Skeletal muscle cell (primary cell): Measurements from ENCODE around the gene STOX1.
A peak's percentile ranks its signal among the peaks of the same experiment; 100 is the strongest.
"Not testable (repeated sequence)": the region's sequence is repeated elsewhere in the genome, so short reads cannot be mapped to it uniquely, and the experiment has no call there.

ENCODE experiments used
- DNase-seq: peaks from one replicate; pipeline ENCODE4 v3.0.0-alpha.2; 2010; ENCODE audit warnings: low read depth
- H3K4me3 ChIP-seq: 2 replicates; pipeline ENCODE4 v1.5.1; 2011; ENCODE audit warnings: low read depth, mild to moderate bottlenecking, control low read depth, low read length, moderate library complexity

The STOX1 gene

DNA sequence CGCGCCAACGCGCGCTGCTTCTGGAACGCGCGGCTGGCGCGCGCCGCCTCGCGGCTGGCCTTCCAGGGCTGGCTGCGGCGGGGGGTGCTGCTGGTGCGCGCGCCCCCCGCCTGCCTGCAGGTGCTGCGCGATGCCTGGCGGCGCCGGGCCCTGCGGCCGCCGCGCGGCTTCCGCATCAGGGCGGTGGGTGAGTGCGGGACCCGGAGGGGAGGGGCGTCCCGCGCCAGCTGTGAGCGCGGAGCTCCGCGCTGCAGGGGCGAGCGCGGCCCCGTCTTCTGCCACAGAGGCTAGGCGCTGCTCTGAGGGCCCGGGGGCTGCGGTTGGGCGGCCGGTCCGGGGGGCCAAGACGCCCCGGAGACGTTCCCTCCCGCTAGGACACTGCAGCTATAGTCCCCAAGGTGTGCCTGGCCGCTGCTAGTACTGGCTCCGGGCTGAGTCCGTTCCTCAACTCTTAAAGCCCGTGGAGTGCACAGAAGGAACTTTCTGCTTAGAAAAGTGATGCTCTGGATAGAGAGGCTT lies 811 bp downstream of the STOX1 start:
- H3K4me3 ChIP-seq, result peak overlapping the region; percentile 24
- not testable (repeated sequence) for DNase-seq

DNA sequence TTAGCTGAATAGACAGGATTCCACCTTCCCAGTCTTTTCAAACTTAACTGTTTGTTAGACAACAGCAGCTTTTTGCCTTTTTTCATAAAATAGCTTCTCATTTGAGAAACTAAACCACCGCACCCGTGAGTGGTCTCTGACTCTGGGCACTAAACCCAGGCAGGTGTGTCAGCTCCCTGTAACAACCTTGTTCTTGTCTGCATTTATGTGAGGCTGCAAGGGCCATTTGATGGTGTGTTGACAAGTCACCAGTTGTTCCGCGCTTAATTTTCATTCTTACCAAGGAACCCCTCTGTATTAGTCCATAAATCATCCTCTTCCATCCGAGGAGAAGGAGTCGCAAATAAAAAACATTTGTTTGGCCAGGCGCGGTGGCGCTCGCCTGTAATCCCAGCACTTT lies 1.5 kb downstream of the STOX1 start:
- no peak overlapping the region for H3K4me3 ChIP-seq
- no peak for DNase-seq

DNA sequence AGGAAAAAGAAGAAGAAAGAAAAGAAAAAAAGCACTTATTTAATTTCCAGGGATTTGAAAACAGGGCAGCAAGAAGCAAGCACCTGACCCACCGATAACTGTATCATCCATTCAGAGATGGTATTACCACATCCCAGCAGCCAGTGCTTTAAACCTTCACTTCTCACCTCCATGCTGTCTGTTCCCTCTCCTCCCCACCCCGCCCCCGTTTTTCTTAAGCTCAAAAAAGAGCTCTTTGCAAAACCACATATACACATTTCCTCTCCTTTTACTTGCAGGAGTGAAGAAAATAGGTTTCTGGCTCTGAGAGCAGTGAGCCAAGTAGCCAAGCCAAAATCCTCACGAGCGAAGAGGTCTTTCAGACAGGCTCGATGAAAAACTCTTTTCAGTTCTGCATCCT lies 2.2 kb downstream of the STOX1 start:
- no peak overlapping the region for H3K4me3 ChIP-seq
- DNase-seq, result no peak

DNA sequence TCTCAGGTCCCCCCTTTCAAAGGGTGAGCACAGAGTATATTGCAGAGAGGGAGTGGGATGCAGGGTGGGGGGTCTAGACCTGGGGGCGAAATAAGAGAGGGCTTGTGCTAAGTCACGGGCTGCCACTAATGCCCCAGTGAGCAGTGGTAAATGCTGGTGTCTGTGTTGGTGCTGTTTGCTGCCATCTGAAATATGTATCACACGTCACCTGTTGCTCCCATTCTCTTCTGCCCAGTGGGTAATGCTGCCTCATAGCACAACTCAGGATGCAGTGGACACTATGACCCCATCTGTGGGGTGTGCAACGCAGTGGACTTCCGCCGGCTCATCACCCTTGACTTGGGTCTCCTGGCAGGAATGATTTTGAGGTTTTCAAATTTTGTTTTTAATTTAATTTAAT lies 2.6 kb downstream of the STOX1 start:
- H3K4me3 ChIP-seq, result no peak overlapping the region

DNA sequence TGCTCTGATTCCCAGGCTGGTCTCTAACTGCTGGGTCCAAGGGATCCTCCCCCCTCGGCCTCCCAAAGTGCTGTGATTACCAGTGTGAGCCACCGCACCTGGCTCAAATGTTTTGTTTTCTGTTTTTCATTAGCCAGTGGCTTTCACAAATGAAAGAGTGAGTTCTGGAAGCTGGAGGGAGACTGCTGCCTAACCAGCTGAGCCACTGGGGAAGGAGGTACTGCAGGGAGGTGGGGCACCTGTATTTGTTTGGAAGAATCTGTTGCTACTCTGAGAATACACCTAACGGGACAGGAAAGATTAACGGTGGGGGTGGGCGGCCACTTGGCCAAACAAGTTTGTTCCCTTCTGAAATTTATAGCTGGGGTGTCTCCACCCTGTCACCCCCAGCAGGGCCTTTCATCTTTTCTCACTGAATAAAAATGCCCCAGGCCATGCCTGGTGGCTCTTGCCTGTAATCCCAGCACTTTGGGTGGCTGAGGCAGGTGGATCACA lies 4.7 kb downstream of the STOX1 start:
- no peak overlapping the region for H3K4me3 ChIP-seq
- DNase-seq, result no peak

More for the DNA sequence above, 2.6 kb downstream of the STOX1 start:
- no peak for DNase-seq

DNA sequence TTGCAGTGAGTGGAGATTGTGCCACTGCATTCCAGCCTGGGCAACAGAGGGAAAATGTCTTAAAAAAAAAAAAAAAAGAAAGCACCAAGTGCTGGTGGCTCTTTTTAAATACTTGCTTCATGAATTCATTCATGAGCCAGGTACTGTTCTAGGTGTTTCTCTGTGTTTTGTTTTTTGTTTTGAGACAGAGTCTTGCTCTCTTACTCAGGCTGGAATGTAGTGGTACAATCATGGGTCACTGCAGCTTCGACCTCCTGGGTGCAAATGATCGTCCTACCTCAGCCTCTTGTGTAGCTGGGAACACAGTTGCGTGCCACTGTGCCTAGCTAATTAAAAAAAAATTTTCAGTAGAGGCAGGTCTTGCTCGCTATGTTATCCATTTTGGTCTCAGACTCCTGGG lies 5.3 kb downstream of the STOX1 start:
- DNase-seq, result no peak

DNA sequence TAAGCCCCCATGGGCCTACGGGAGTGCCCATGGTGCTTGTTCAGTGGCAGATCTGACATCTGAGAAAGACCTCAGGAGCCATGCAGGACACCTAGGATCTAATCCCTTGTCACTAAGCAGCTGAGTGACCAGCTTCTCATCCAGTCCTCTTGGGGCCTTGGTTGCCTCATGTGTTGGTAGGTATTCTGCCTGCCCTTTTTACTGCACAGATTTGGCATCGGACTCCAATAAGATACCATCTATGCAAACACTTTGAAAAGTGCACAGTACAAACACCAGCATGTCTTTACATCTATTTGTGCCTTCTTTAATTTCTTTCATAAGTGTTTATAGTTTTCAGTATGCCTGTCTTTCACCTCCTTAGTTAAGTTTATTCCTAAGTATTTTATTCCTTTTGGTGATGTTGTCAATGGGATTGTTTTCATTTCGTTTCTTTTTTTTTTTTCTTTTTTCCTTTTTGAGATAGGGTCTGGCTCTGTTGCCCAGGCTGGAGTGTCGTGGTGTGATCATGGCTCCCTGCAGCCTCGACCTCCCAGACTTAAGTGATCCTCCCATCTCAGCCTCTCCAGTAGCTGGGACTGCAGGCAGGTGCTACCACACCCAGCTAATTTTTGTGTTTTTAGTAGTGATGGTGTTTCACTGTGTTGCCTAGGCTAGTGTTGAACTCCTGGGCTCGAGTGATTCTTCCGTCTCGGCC lies 10.4 kb downstream of the STOX1 start:
- DNase-seq, result no peak

More for the DNA sequence above, 5.3 kb downstream of the STOX1 start:
- H3K4me3 ChIP-seq, result no peak overlapping the region

DNA sequence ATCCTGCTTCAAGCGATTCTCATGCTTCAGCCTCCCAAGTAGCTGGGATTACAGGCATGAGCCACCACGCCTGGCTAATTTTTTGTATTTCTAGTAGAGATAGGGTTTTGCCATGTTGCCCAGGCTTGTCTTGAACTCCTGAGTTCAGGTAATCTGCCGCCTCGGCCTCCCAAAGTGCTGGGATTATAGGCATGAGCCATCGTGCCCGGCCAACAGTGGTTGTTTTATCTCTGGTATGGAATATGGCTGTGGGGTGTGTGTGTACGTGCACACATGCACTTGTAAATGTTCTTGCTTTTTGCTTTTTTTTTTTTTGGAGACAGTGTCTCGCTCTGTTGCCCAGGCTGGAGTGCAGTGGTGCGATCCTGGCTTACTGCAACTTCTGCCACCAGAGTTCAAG lies 13.3 kb downstream of the STOX1 start:
- not testable (repeated sequence) for DNase-seq, H3K4me3 ChIP-seq

More for the DNA sequence above, 10.4 kb downstream of the STOX1 start:
- H3K4me3 ChIP-seq, result no peak overlapping the region

DNA sequence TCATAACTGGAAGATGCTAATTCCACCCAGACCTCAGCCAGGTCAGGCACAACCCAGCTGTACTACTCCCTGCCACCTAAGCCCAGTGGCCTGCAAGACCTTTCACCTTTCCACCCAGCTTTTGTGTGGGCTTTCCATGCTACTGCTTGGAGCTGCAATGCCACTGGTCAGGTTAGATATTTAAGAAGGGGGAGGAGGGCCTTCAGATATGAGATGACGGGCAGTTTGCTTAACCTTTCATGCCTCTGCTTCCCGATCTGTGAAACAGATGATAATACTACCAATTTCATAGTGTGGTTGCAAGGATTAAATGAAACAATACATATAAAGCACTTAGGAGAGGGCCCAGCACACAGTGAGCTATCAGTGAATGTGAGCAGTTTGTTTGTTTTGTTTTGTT lies 20.9 kb downstream of the STOX1 start:
- no peak for DNase-seq
- H3K4me3 ChIP-seq, result no peak overlapping the region

DNA sequence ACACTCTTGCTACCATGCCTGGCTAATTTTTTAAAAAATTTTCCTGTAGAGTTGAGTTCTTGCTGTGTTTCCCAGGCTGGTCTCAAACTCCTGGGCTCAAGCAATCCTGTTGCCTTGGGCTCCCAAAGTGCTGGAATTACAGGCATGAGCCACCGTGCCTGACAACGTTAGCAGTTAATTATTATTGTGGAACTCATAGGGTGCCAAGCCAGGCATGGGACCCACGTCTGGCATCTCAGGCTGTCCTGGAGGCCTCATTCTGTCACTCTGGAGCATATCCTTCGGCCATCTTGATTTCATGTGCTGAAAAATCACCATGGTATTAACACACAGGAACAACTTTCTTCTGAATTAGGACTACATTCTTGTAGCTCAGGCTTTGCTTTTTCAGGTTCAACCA lies 21.5 kb downstream of the STOX1 start:
- no peak overlapping the region for H3K4me3 ChIP-seq
- no peak for DNase-seq

DNA sequence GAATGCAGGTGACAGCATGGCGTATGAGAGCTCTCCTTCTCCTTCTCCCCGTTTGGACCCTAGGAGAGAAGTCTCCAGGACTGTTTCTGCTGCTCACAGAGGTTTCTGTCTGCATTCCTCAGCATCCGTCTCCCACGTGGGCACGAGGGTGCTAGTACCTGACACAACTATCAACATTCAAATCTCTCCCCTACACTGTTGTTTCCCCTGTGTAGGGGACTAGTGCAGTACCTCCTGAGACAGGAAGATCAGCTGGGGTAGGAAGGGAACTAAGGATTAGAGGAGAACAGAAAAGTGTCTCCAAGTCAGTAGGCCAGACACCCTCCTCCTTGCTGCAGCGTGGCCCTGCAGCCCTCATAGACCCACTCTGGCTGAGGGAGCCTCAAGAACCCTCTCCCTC lies 29.0 kb downstream of the STOX1 start:
- H3K4me3 ChIP-seq, result no peak overlapping the region
- DNase-seq, result no peak

DNA sequence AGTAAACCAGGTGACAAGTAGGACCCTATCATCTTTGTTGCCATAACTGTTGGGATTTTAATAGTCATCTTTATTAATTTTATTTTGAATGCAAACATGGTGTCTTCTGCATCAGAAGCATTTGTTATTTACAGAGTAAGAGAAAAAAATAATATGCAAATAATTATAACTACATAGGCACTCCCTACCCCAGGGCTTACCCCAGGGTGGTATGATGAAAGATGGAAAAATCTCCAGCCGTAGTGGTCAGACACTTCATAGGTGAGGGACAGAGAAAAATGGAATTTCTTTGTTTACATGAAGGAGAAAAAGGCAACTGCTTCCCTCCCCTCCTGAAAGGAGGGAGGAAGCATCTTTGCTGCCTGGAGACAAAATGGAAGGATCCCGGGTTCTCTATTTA lies 29.7 kb downstream of the STOX1 start:
- DNase-seq, result no peak
- no peak overlapping the region for H3K4me3 ChIP-seq

DNA sequence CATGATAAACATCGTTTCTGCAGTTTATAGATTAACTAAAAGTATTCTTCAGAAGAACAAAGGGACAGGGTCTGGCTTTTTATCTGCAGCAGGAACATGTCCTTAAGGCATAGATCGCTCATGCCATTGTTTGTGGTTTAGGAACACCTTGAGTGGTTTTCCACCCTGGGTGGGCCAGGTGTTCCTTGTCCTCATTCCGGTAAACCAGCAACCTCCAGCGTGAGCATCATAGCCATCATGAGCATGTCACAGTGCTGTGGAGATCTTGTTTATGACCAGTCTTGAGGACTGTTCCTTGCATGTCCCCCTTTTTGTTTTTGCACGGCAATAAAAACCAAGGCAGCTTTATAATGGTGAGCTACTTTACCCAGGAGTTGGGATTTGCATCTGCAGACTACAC lies 33.9 kb downstream of the STOX1 start:
- H3K4me3 ChIP-seq, result no peak overlapping the region
- DNase-seq, result no peak

DNA sequence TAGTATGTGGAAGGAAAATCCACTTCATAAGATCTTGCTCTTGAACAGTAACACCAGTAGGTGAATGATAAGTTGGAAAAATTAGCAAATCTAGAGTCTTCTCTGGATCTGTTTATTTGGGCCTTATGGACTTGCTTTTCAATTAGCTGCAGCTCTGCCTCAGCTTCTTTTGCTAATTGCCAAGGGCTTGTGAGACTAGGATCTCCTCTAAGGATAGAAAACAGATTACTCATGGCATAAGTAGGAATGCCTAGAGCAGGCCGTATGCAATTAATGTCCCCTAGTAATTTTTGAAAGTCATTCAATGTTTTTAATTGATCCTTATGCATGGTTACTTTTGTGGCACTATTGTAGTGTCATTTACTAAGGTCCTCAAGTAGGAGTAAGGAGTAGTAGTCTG lies 37.3 kb downstream of the STOX1 start:
- H3K4me3 ChIP-seq, result no peak overlapping the region
- DNase-seq, result no peak

DNA sequence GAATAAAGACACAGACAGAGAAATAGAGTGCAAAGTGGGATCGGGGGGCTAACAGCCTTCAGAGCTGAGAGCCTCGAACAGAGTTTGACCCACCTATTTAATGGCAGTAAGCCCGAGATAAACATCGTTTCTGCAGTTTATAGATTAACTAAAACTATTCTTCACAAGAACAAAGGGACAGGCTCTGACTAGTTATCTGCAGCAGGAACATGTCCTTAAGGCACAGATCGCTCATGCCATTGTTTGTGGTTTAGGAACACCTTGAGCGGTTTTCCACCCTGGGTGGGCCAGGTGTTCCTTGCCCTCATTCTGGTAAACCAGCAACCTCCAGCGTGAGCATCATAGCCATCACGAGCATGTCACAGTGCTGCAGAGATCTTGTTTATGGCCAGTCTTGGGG lies 40.8 kb downstream of the STOX1 start:
- not testable (repeated sequence) for H3K4me3 ChIP-seq, DNase-seq

DNA sequence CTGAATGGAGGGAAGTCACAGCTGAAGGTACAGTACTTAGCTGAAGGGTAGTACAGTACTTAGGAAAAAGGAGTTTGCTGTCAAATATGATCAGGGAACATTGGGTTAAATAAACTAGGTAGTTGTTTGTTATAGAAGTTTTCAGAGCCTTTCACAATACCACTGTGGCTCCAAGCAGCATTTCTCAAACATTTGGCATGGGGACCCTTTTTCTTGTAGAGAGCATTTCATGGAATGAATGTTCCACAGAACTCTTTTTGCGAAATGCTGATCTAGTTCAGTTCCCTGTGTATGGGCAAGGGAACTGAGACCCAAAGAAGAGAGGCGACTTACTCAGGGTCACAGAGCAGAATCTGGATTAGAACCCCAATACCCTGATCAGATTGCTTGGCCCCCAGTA lies 42.3 kb downstream of the STOX1 start:
- peak; percentile 31 for DNase-seq
- H3K4me3 ChIP-seq, result no peak overlapping the region

DNA sequence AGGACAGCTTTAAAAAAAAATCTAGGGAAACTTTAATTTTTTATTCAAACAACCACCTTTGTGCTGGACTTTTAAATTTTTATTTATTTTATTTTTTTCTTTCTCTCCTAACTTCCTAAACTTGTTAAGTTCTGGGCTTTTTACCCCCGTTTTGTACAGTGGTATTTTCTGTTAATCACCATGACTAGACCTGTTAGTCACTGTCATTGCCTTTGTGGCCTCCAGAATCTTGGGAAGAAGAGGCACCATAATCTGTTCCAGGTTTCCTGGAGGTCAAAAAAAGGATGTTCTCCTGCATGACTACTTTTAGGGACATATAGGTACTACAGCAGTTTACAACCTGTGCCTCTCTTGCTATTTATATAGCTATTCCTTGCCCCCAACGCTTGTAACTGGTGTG lies 42.7 kb downstream of the STOX1 start:
- H3K4me3 ChIP-seq, result no peak overlapping the region
- no peak for DNase-seq

DNA sequence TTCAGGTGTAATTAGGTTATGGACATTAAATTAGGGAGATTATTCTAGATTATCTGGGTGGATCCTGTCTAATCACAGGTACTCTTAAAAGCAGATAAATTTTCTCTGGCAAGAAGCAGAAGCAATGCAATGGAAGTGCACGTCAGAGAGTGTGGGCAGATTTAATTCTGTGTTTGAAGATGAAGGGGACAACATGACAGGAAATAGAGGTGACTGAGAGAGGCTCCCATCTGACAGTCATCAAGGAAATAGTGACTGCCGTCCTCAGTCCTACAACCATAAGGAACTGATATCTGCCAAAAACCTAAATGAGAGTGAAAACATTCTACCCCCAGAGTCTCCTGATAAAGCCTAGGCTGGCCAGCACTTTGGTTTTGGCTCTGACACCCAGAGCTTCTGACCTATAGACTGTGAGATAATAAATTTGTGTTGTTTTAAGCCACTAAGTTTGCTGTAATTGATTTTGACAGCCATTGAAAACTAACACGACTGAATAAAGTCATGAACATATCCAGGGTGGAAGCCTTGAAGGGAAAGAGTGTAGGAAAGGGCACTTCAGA lies 43.3 kb downstream of the STOX1 start:
- no peak for DNase-seq
- no peak overlapping the region for H3K4me3 ChIP-seq

DNA sequence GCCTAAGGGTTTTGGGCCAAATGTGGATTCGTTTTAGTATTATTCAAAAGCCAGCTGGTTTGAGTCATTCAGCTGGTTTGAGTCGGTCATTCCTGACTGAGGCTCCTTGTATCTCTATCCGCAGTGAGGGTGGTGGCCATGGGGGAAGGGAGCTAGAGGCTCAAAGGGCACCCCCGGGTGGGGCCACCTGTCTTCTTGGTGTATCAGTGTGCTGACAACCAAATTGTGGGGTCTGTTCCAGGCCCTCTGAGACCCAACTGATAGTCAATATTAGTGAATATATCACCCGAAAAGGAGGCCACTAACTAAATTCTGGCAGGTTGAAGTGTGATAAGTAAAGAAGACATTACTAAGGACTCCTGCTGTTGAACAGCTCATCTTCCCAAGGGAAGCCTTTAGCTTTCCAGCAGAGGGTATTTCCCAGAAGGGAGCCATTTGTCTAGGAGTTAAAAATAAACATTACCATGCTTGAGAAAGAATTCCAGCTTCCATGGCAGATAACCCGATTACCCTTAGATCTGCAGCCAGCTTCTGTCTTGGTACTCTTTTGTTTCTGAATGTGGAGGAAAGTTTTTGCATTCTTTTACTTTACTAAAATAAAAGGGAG lies 43.9 kb downstream of the STOX1 start:
- DNase-seq, result peak; percentile 48

DNA sequence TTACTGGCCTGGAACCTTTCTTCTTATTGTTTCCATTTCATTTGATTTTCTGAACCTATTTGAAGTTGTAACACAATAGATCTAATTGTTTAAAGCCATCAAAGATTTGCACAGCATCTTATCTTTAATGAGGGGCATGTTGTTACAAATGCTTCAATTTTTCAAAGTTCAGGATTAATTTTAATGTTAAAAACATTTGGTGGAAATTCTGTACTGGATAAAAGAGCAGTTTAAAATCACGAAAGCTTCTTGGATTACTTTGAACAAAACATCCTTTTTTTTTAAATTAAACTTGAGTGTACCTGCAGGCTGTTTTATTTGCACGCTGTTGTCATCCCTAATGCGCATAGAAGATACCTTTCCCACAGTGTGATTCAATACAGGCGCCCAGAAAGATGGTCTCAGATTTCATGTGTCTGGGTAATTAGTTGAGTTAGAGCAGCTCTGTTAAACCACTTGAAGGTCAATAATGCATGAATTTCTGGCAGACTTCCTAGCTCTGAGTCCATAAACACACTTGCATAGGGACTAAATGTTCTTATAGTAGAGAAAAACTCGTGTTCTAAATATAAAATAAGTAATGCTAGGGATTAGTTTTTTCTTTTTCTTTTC lies 44.5 kb downstream of the STOX1 start:
- H3K4me3 ChIP-seq, result no peak overlapping the region
- DNase-seq, result peak; percentile 96

More for the DNA sequence above, 43.9 kb downstream of the STOX1 start:
- no peak overlapping the region for H3K4me3 ChIP-seq
